ENCODE results near the gene TRIP12.
"Not testable (repeated sequence)": the region's sequence is repeated elsewhere in the genome, so short reads cannot be mapped to it uniquely, and the experiment has no call there.

The TRIP12 gene

GRCh38 chr2:229821316-229821715 is 100.5 kb downstream of the TRIP12 start:
- DNase-seq, result no peak

GRCh38 chr2:229818230-229818629 is 103.6 kb downstream of the TRIP12 start:
- no peak for DNase-seq

GRCh38 chr2:229815858-229816257 is 106.0 kb downstream of the TRIP12 start:
- DNase-seq, result no peak

GRCh38 chr2:229815342-229815741 is 106.5 kb downstream of the TRIP12 start:
- no peak for DNase-seq

GRCh38 chr2:229810786-229811185 is 111.0 kb downstream of the TRIP12 start:
- no peak for DNase-seq

- no peak for DNase-seq
Observed at GRCh38 chr2:229805559-229805958, 116.2 kb downstream of the TRIP12 start.

GRCh38 chr2:229802785-229803184 is 119.0 kb downstream of the TRIP12 start:
- DNase-seq, result no peak

- no peak for DNase-seq
Observed at GRCh38 chr2:229800997-229801754, 120.6 kb downstream of the TRIP12 start.

GRCh38 chr2:229798446-229799155 is 123.2 kb downstream of the TRIP12 start:
- DNase-seq, result no peak

GRCh38 chr2:229795058-229795457 is 126.8 kb downstream of the TRIP12 start:
- no peak for DNase-seq

GRCh38 chr2:229794636-229795035 is 127.2 kb downstream of the TRIP12 start:
- no peak for DNase-seq

GRCh38 chr2:229786289-229786688 is 135.5 kb downstream of the TRIP12 start:
- DNase-seq, result not testable (repeated sequence)

- no peak for DNase-seq
Observed at GRCh38 chr2:229784791-229785190, 137.0 kb downstream of the TRIP12 start.

- no peak for DNase-seq
Observed at GRCh38 chr2:229783108-229783721, 138.6 kb downstream of the TRIP12 start.

GRCh38 chr2:229780856-229781773 is 140.7 kb downstream of the TRIP12 start:
- DNase-seq, result peak; percentile 3

GRCh38 chr2:229779650-229780049 is 142.2 kb downstream of the TRIP12 start:
- DNase-seq, result no peak

GRCh38 chr2:229777716-229778115 is 144.1 kb downstream of the TRIP12 start:
- DNase-seq, result no peak

- no peak for DNase-seq
Observed at GRCh38 chr2:229775614-229776313, 146.0 kb downstream of the TRIP12 start.

- no peak for DNase-seq
Observed at GRCh38 chr2:229774237-229774636, 147.6 kb downstream of the TRIP12 start.

GRCh38 chr2:229768235-229768634 is 153.6 kb downstream of the TRIP12 start:
- no peak for DNase-seq

GRCh38 chr2:229765721-229766120 is 156.1 kb downstream of the TRIP12 start:
- no peak for DNase-seq

GRCh38 chr2:229761663-229762062 is 160.1 kb downstream of the TRIP12 start:
- no peak for DNase-seq
